Epithelial cell of proximal tubule (primary cell): Measurements from ENCODE around the gene PDHX. TPM values are rescaled to one million over a fixed set of nuclear protein-coding genes. Genes with fewer than 3 reads are reported as not detected.
"Not testable (repeated sequence)": the region's sequence is repeated elsewhere in the genome, so short reads cannot be mapped to it uniquely, and the experiment has no call there.

ENCODE experiments used
- DNase-seq: peaks from one replicate; pipeline ENCODE4 v3.0.0-alpha.2; 2011; ENCODE audit warnings: low read depth
- H3K4me3 ChIP-seq: 2 replicates; pipeline ENCODE4 v1.5.1; 2011; ENCODE audit warnings: low read depth, mild to moderate bottlenecking, low read length
- total RNA-seq: library from RNA; depleted of rRNA; stranded (reverse); fragments of >200 nt; gene quantifications from 2 replicates; pipeline ENCODE4 v1.2.3, GENCODE V29; 2015
- TF ChIP-seq, protein P1 (sequence below): conservative IDR thresholded peaks from 2 replicates; pipeline ENCODE4 v1.5.1; 2012; ENCODE audit warnings: low read depth, mild to moderate bottlenecking, low read length

PDHX gene
- total RNA-seq, 1 donor from 2014 or later: 19.3 TPM

DNA sequence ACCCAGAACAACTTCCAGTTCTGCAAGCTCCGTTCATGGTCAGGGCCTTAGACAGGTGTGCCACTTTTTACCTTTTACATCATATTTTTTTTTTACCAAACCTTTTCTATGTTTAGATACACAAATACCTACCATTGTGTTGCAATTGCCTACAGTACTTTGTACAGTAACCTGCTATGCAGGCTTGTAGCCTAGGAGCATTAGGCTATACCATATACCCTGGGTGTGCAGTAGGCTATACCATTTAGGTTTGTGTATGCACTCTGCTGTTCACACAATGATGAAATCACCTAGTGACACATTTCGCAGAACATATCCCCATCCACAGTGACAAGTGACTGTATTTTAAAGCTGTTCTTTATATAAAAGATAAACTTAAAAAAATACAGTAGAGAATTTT is 29.8 kb upstream of the PDHX start:
- DNase-seq: no peak
- TF ChIP-seq, protein P1, sequence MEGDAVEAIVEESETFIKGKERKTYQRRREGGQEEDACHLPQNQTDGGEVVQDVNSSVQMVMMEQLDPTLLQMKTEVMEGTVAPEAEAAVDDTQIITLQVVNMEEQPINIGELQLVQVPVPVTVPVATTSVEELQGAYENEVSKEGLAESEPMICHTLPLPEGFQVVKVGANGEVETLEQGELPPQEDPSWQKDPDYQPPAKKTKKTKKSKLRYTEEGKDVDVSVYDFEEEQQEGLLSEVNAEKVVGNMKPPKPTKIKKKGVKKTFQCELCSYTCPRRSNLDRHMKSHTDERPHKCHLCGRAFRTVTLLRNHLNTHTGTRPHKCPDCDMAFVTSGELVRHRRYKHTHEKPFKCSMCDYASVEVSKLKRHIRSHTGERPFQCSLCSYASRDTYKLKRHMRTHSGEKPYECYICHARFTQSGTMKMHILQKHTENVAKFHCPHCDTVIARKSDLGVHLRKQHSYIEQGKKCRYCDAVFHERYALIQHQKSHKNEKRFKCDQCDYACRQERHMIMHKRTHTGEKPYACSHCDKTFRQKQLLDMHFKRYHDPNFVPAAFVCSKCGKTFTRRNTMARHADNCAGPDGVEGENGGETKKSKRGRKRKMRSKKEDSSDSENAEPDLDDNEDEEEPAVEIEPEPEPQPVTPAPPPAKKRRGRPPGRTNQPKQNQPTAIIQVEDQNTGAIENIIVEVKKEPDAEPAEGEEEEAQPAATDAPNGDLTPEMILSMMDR: no peak
- H3K4me3 ChIP-seq: no peak overlapping the region

DNA sequence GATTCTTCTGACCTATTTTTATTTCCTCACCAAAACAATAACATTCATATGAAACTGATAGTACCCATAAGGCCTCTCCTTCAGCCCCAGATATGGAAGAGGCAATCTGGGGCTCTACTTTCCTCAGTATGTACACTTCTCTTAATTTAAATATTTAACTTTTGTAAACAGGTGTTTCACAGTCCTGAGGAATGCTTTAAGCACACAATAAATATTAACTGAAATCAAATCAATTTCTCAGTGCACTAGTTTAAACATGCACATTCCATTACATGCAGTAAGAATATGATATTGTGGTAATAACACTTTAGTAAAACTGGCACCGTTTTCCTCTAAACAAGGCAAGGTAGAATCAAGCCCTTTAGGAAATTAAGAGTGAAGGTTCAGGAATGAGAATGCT is 29.2 kb upstream of the PDHX start:
- DNase-seq: no peak
- H3K4me3 ChIP-seq: no peak overlapping the region
- TF ChIP-seq, protein P1: no peak

DNA sequence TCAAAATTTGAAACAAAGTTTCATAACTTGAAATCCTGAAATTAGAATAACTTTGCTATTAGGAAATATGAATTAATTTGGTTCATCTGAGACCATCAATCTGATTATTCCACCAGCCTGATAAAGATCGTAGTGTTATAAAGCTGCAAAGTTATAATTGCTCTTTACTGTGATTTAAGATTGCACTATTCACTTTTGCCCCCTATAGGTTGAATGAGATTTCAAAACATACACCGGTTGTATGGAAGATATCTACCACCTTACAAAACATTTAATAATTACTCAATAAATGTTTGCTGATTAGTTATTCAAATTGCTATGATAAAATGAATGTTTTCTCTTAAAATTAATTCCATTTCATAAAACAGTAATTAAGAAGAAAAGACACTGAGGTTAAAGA is 26.3 kb upstream of the PDHX start:
- H3K4me3 ChIP-seq: no peak overlapping the region
- no peak for DNase-seq
- TF ChIP-seq, protein P1: no peak

DNA sequence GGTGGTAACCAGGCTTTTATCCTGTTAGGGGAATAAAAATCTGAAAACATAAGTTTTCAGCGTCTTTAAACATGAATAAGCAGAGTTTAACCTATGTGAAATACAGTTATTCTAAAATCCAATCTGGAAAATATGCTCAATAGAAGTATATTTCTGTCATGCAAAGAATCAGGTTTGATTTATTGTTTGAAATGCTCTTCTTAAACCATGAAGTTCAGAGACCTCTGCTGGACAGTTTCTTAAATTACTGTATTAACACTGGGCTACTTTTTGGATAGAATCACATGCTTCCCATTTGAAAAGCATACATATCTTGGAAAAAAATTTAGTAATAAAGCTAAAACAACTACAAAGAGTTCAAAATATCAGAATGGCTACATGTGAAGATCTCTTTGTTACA is 25.6 kb upstream of the PDHX start:
- no peak overlapping the region for H3K4me3 ChIP-seq
- TF ChIP-seq, protein P1: peak; percentile 58
- DNase-seq: no peak

DNA sequence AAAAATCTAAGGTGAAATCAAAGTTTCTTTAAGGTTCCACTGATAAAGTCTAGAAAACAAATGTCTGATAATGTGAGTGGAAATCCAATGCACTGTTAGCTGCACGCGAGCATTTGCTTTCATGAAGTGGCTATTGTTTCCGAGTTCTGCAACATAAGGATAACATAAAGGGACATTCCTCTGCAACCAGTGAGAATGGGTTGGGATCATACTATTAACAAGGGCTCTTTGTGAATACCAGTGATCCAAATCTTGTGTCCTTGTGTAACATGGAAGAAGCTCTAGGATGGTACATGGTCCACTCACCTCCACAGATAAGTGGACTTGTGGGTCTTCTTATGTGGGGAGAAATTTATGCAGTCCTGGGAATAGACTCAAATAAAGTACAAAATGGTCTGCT is 24.8 kb upstream of the PDHX start:
- no peak overlapping the region for H3K4me3 ChIP-seq
- DNase-seq: no peak
- TF ChIP-seq, protein P1: no peak

DNA sequence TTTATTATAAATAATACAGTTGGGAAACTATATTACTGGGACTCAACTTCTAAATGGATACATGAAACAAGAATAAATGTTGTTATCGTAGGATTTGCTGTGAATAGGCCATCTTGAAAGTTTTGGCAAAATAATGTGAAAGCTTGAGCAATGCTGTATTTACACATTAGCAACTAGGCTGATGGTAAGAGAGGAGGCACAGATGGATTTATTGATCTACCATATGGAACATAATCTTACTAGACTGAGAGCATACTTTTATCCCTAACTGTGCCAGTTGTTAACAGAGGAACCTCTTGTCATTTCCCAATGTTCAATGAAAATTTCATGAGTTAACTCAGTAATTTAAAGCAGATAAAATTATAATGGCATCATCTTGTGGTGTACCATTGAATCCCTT is 23.0 kb upstream of the PDHX start:
- no peak for DNase-seq
- TF ChIP-seq, protein P1: no peak

DNA sequence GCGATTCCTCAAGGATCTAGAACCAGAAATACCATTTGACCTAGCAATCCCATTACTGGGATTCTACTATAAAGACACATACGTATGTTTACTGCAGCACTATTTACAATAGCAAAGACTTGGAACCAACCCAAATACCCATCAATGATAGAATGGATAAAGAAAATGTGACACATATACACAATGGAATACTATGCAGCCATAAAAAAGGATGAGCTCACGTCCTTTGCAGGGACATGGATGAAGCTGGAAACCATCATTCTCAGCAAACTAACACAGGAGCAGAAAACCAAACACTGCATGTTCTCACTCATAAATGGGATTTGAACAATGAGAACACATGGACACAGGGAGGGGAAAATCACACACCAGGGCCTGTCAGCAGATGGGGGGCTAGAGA is 20.2 kb upstream of the PDHX start:
- not testable (repeated sequence) for DNase-seq, H3K4me3 ChIP-seq

More for the DNA sequence above, 23.0 kb upstream of the PDHX start:
- no peak overlapping the region for H3K4me3 ChIP-seq

DNA sequence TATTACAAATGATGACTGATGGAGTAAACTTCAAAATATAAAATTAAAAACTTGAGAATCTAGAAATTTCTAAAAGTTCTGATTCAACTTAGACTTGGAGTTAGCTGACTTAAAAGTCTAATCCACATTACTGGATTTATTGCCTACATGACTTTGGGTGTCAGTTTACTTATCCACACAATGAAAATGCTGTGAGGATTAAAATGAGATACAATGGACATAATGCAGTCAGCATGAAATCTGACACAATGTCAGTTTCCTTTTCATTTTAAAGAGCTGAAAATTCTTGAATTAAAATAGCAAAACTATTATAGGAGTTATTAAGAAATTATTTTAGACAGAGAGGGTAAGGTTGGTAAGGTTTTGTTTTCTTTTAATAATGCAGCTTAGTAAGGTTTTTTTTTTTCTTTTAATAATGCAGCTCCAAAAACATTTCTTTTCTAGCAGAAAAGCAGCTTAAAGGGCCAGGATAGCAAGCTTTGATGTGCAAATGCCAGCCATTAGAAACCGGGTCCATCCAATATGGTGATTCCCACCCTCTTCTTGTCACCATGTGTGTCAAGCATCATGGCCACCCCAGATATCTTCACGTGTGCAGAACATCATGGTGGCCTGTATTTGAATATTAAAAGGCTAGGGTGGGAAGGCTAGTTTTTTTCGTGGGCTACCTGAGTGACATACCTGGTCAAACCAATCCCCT is 19.1 kb upstream of the PDHX start:
- TF ChIP-seq, protein P1: no peak
- H3K4me3 ChIP-seq: no peak overlapping the region
- no peak for DNase-seq
